ENCODE results near the gene LRBA. TPM values are rescaled to one million over a fixed set of nuclear protein-coding genes. Genes with fewer than 3 reads are reported as not detected.
A peak's percentile ranks its signal among the peaks of the same experiment; 100 is the strongest.

The LRBA gene
- total RNA-seq, 2 experiments from 2014 or later = 53.7 to 54.6 TPM

DNA sequence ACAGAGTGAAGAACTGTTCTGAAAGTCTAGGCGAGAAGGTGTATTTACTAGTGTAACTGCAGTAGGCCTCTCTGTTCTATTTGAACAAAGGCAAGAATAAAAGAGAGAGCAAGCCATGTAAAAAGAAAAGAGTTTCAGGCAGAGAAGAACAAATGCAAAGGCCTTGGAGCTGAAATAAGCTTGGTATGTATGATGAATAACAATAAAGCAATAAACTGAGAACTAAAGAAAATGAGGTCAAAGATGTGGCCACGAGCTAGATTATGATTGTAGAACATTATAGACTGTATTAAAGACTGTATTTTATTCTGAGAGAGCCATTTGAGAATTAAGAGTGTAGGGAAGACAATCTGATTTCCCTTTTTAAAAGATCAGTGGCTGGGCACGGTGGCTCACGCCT is 160.5 kb downstream of the LRBA start:
- H3K36me3 Mint-ChIP-seq (ENCODE audit: low read depth) = peaks cover 13% of the 10 kb centered on the region
- H3K4me3 Mint-ChIP-seq = no peak overlapping the region
- no peaks in the 10 kb centered on the region for H3K4me1 Mint-ChIP-seq (ENCODE audit: low read depth)
- CTCF ChIA-PET = interaction anchor here (0.7 to 1.0 kb wide), 2 partner anchors 12 to 14 kb away, joined by 4 read pairs; no protein-coding TSS in a partner anchor
- no peak for DNase-seq
- intact Hi-C loops (cut with micrococcal nuclease) = no loop called here
- no peak overlapping the region for H3K27ac Mint-ChIP-seq
- H3K27me3 Mint-ChIP-seq (ENCODE audit: low read depth) = no peaks in the 10 kb centered on the region
- no peaks in the 10 kb centered on the region for H3K9me3 Mint-ChIP-seq

DNA sequence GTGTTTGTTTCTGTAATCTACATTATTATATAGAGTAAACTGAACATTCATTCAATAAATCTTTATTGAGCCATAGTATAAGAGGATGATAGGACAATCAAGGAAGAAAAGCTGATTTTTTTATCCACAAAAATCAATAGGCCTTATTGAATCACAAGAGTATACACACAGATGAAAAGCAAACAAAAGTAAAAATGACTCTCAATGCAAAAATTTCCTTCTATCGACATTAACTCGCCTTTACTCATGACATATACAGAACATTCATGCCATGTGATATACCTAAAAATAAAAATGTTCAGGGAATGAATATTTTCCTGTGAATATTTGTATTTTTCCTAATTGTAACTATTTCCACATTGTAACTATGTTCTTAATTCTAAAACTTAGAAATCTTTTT is 161.2 kb downstream of the LRBA start:
- H3K36me3 Mint-ChIP-seq (ENCODE audit: low read depth) = peaks cover 17% of the 10 kb centered on the region
- CTCF ChIA-PET = no interaction called here

DNA sequence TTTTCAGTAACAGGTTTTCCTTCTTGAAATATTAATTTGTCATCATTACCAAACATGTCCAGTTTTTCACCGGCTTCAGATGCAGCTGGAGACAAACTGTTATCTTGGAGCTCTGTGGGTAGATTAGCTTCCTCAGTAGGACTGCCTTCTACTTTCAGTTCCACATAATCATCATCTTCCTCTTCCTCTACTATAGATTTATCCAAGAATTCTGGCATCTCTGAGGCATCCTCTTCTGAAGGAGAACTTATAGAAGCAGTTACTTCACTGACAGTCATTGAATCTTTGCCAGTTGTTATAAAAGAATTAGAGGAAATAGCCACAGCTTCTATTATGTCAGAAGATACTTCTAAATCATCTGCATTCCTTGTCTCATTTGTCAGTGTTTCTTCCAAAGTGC is 162.9 kb downstream of the LRBA start:
- H3K27ac Mint-ChIP-seq = no peak overlapping the region

More for the DNA sequence above, 161.2 kb downstream of the LRBA start:
- Mint-ChIP-seq H3K9me3 (no peaks in the 10 kb centered on the region), H3K27me3 (ENCODE audit: low read depth) (no peaks in the 10 kb centered on the region), H3K4me1 (ENCODE audit: low read depth) (no peaks in the 10 kb centered on the region), H3K4me3 (no peak overlapping the region), H3K27ac (no peak overlapping the region)
- no peak for DNase-seq
- intact Hi-C loops (cut with micrococcal nuclease) = no loop called here

DNA sequence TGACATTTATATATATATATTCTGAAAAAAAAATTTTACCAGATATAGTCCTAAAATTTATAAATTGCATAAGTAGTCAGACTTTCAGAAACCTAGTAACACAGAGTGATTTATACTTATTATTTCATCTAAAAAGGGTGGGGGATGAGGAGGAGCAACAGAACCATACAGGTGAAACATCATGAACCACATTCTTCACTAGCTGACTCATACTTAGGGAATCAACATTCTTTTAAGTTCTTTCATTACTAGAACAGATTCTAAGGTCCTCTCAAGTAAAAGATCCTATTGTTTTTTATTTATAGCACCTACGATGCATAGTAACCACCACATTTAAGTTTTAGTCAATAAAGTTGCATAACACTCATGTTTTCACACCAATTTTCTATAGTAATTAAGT is 166.1 kb downstream of the LRBA start:
- CTCF ChIA-PET = no interaction called here
- Mint-ChIP-seq H3K4me1 (ENCODE audit: low read depth) (peaks cover 1% of the 10 kb centered on the region), H3K9me3 (no peaks in the 10 kb centered on the region), H3K36me3 (ENCODE audit: low read depth) (peaks cover 41% of the 10 kb centered on the region), H3K27ac (no peak overlapping the region), H3K4me3 (no peak overlapping the region), H3K27me3 (ENCODE audit: low read depth) (no peaks in the 10 kb centered on the region)
- intact Hi-C loops (cut with micrococcal nuclease) = no loop called here
- DNase-seq = no peak

More for the DNA sequence above, 162.9 kb downstream of the LRBA start:
- CTCF ChIA-PET = interaction anchor here (0.8 kb wide), 1 partner anchor 15 kb away, joined by 3 read pairs; no protein-coding TSS in a partner anchor
- H3K9me3 Mint-ChIP-seq = no peaks in the 10 kb centered on the region
- no peak for DNase-seq
- intact Hi-C loops (cut with micrococcal nuclease) = no loop called here
- peaks cover 1% of the 10 kb centered on the region for H3K4me1 Mint-ChIP-seq (ENCODE audit: low read depth)
- no peak overlapping the region for H3K4me3 Mint-ChIP-seq
- no peaks in the 10 kb centered on the region for H3K27me3 Mint-ChIP-seq (ENCODE audit: low read depth)
- H3K36me3 Mint-ChIP-seq (ENCODE audit: low read depth) = peaks cover 28% of the 10 kb centered on the region

DNA sequence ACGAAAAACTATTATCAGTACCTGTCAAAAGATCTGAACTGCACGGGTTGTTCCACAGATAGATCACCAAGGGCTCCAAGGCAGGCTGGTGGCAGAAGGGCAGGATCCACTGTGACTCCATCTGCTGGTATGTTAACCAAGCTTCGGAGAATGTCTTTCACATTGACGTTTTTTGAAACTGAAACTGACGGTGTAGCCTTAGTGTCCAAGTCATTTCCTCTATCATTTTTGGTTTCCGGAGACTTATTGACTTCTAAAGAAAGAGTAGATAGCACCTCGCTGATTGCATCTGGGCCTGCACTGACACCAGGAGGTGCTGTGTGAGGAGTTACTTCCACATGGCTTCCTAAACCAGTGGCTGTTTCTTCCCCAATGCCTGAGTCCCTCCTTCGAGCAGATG is 186.9 kb downstream of the LRBA start:
- intact Hi-C loops (cut with micrococcal nuclease) = loop anchor here (1.0 kb wide), 1 partner anchor 204 kb away; no protein-coding TSS in a partner anchor
- Mint-ChIP-seq H3K4me1 (ENCODE audit: low read depth) (peaks cover 12% of the 10 kb centered on the region), H3K9me3 (no peaks in the 10 kb centered on the region), H3K27ac (no peak overlapping the region), H3K36me3 (ENCODE audit: low read depth) (peaks cover 58% of the 10 kb centered on the region), H3K27me3 (ENCODE audit: low read depth) (no peaks in the 10 kb centered on the region), H3K4me3 (no peak overlapping the region)
- CTCF ChIA-PET = interaction anchor here (1.0 to 1.8 kb wide), 6 partner anchors 18 to 188 kb away, joined by 3 to 5 read pairs (median 3); no protein-coding TSS in a partner anchor
- DNase-seq = peak; percentile 17

DNA sequence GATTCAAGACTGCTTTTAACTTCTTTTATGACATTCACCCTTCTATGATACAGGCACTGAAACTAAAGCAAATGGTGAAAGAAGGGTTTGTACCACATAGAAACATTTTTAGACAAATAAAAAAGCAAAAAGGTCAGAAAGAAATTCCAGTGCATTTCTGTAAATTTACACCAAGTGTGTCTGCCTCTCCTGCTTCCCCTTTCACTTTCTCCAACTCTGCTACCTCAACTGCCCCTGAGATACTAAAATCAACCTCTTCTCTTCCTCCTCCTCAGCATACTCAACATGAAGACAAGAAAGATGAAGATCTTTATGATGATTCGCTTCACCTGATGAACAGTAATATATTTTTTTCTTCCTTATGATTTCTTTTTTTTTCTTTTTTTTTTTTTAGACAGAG is 187.9 kb downstream of the LRBA start:
- DNase-seq = no peak
- Mint-ChIP-seq H3K36me3 (ENCODE audit: low read depth) (peaks cover 58% of the 10 kb centered on the region), H3K27me3 (ENCODE audit: low read depth) (no peaks in the 10 kb centered on the region), H3K27ac (no peak overlapping the region), H3K4me1 (ENCODE audit: low read depth) (peaks cover 12% of the 10 kb centered on the region), H3K4me3 (no peak overlapping the region), H3K9me3 (no peaks in the 10 kb centered on the region)
- intact Hi-C loops (cut with micrococcal nuclease) = no loop called here
- CTCF ChIA-PET = interaction anchor here (0.6 to 1.8 kb wide), 3 partner anchors 17 to 231 kb away, joined by 3 read pairs; no protein-coding TSS in a partner anchor

DNA sequence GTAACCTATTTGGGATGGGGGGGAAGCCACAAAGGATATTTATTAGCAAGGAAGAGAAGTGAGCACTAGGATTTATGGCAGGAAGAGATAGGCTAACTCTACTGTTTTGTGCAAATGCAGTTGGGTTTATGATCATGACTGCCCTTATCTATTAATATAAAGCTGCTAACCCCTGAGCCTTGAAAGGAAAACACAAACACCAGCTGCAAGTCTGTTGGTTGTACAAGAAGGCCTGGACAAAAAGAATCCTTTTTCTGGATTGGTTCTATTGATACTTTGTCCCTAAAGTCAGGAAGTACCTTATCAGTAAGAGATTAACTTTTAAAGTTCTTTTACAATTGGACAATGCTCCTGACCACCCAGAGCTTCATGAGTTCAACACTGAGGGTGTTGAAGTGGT is 188.8 kb downstream of the LRBA start:
- CTCF ChIA-PET = no interaction called here
- H3K27me3 Mint-ChIP-seq (ENCODE audit: low read depth) = no peaks in the 10 kb centered on the region

DNA sequence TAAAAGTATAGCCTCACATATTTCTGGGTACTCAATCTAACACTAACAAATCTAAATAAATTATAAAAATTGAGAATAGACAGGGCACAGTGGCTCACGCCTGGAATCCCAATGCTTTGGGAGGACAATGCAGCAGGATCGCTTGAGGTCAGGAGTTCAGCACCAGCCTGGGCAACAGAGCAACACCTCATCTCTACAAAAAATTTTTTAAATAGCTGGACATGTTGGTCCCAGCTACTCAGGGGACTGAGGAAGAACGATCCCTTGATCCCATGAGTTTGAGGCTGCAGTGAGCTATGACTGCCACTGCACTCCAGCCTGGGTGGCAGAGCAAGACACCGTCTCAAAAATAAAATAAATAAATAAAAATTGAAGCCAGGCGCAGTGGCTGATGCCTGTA is 192.7 kb downstream of the LRBA start:
- CTCF ChIA-PET = no interaction called here
- Mint-ChIP-seq H3K9me3 (peaks cover 1% of the 10 kb centered on the region), H3K4me1 (ENCODE audit: low read depth) (peaks cover 18% of the 10 kb centered on the region), H3K27ac (no peak overlapping the region), H3K27me3 (ENCODE audit: low read depth) (no peaks in the 10 kb centered on the region), H3K4me3 (no peak overlapping the region), H3K36me3 (ENCODE audit: low read depth) (peaks cover 46% of the 10 kb centered on the region)
- intact Hi-C loops (cut with micrococcal nuclease) = no loop called here
- no peak for DNase-seq

More for the DNA sequence above, 188.8 kb downstream of the LRBA start:
- Mint-ChIP-seq H3K4me1 (ENCODE audit: low read depth) (peaks cover 12% of the 10 kb centered on the region), H3K27ac (no peak overlapping the region), H3K4me3 (no peak overlapping the region), H3K36me3 (ENCODE audit: low read depth) (peaks cover 58% of the 10 kb centered on the region), H3K9me3 (no peaks in the 10 kb centered on the region)
- DNase-seq = no peak
- intact Hi-C loops (cut with micrococcal nuclease) = no loop called here

DNA sequence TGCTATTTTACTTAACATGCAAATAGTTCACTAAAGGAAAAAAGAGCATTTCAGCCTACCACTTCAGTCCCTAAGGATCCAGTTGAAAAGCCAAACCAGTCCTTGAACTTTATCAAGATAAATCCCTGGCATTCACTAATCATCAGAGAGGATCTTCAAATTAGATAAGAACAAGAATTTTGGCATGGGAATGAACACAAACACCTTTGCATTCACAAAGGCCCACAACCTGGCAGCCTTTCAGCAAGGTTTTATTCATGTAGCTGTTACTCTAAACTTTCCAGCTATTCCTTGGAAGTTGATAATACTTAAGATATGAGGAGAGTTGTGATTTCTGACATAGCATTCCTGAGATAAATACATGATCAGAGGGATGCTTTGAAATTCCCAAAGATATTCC is 193.4 kb downstream of the LRBA start:
- DNase-seq = no peak
- H3K9me3 Mint-ChIP-seq = peaks cover 1% of the 10 kb centered on the region
- peaks cover 42% of the 10 kb centered on the region for H3K36me3 Mint-ChIP-seq (ENCODE audit: low read depth)
- CTCF ChIA-PET = no interaction called here
- no peak overlapping the region for H3K4me3 Mint-ChIP-seq
- intact Hi-C loops (cut with micrococcal nuclease) = no loop called here
- H3K27me3 Mint-ChIP-seq (ENCODE audit: low read depth) = no peaks in the 10 kb centered on the region
- H3K27ac Mint-ChIP-seq = no peak overlapping the region
- peaks cover 13% of the 10 kb centered on the region for H3K4me1 Mint-ChIP-seq (ENCODE audit: low read depth)

DNA sequence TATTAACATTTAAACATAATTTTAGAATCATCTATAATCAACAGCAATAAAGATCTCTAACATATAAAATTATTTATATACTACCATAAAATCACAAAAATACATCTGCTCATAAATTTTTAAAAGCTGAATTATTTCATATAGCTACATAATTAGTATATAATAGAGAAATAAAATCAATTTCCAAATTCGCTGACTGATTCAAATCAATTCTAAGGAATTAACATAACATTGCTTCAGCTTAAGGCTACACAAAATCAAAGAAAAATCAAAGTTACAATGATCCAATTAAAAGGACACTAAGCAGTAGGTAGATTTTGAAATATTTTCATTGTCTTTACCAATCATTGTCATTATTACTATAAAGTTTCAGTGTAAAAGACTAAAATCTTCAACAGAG is 194.7 kb downstream of the LRBA start:
- no peak for DNase-seq
- CTCF ChIA-PET = no interaction called here
- H3K9me3 Mint-ChIP-seq = peaks cover 1% of the 10 kb centered on the region
- no peak overlapping the region for H3K27ac Mint-ChIP-seq
- no peak overlapping the region for H3K4me3 Mint-ChIP-seq
- peaks cover 13% of the 10 kb centered on the region for H3K4me1 Mint-ChIP-seq (ENCODE audit: low read depth)
- H3K36me3 Mint-ChIP-seq (ENCODE audit: low read depth) = peaks cover 32% of the 10 kb centered on the region
- no peaks in the 10 kb centered on the region for H3K27me3 Mint-ChIP-seq (ENCODE audit: low read depth)
- intact Hi-C loops (cut with micrococcal nuclease) = no loop called here

DNA sequence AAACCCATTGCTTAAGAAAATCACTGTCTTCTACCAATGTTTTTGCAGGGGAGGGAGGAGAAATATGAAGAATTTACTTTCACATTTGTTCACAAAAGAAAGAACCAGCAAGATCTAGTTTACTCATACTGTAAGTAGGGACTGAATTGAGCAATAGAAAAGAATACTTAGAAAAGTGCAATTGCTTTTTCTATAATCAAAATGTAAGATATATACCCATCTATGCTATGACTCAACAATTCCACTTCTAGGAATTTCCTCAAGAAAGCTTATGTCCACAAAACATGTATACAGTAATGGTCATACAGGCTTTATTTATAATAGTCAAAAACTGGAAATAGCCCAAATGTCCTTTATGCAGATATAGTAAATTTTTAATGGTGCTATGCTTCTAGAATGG is 196.4 kb downstream of the LRBA start:
- Mint-ChIP-seq H3K4me3 (no peak overlapping the region), H3K4me1 (ENCODE audit: low read depth) (peaks cover 13% of the 10 kb centered on the region), H3K27me3 (ENCODE audit: low read depth) (no peaks in the 10 kb centered on the region), H3K27ac (no peak overlapping the region), H3K36me3 (ENCODE audit: low read depth) (peaks cover 22% of the 10 kb centered on the region), H3K9me3 (peaks cover 1% of the 10 kb centered on the region)
- intact Hi-C loops (cut with micrococcal nuclease) = loop anchor here (5.0 kb wide), 2 partner anchors 144 to 229 kb away; no protein-coding TSS in a partner anchor
- DNase-seq = no peak
- CTCF ChIA-PET = no interaction called here

DNA sequence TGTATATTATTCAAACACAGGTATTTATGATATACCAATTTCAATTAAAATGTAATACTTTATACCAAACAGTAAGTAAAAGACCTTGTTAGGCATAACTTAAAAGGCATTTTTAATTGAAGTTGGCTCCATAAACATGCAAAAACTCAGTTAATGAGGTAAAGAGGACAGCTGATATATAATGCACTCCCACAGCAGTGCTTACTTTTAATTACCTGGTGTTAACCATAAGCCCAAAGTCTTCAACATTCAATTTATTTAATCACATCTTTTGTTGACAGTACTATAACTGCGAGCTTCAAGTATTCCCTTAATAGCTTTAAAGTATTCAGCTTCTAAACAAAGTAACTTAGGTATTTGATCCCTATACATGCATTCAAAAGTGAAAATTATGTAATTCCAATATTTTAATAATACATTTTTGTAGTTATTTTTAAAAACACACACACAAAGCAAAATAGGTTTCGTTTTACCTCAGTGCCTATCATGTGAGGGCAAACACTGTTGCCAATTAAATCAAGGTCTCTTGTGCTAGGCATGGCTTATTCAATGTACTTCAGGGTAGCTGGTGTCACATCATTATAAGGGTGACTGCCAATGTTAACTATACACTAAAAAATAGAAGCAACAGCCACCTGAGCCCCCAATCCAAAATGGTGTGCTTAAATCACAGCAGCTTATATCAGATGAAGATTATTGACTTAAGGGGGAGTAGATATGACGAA is 197.1 kb downstream of the LRBA start:
- peaks cover 18% of the 10 kb centered on the region for H3K36me3 Mint-ChIP-seq (ENCODE audit: low read depth)
- intact Hi-C loops (cut with micrococcal nuclease) = loop anchor here (5.0 kb wide), 2 partner anchors 144 to 229 kb away; no protein-coding TSS in a partner anchor
- no peaks in the 10 kb centered on the region for H3K27me3 Mint-ChIP-seq (ENCODE audit: low read depth)
- peaks cover 13% of the 10 kb centered on the region for H3K4me1 Mint-ChIP-seq (ENCODE audit: low read depth)
- DNase-seq = no peak
- CTCF ChIA-PET = no interaction called here
- H3K27ac Mint-ChIP-seq = no peak overlapping the region
- no peak overlapping the region for H3K4me3 Mint-ChIP-seq
- peaks cover 1% of the 10 kb centered on the region for H3K9me3 Mint-ChIP-seq

DNA sequence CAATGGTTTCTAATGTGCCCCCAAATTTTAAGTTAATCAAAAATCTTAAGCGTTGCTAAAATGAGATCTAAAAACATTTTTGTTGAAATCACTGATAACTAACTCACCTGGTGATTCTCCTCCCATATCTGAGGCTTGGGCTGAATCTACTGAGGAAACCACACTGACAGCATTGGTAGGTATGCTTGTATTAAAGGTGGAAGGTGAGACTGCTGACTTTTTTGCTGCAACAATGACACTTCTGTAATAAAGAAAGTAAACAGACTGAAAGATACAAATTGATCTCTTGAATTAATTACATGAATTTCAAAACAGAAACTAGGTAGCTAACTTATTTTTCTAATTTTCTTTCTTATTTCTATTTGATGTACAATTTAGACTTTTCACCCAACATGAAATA is 198.1 kb downstream of the LRBA start:
- Mint-ChIP-seq H3K27ac (no peak overlapping the region), H3K9me3 (peaks cover 1% of the 10 kb centered on the region), H3K36me3 (ENCODE audit: low read depth) (peaks cover 18% of the 10 kb centered on the region), H3K4me1 (ENCODE audit: low read depth) (peaks cover 13% of the 10 kb centered on the region), H3K27me3 (ENCODE audit: low read depth) (no peaks in the 10 kb centered on the region), H3K4me3 (no peak overlapping the region)
- intact Hi-C loops (cut with micrococcal nuclease) = loop anchor here (5.0 kb wide), 2 partner anchors 145 to 230 kb away; no protein-coding TSS in a partner anchor
- no peak for DNase-seq
- CTCF ChIA-PET = no interaction called here

Data from activated naive CD4-positive, alpha-beta T cell treated with anti-CD3 and anti-CD28 coated beads for 36 hours (primary cell).